Stimulated activated CD8-positive, alpha-beta memory T cell treated with anti-CD3 and anti-CD28 coated beads, Interleukin-12 subunit alpha, Interleukin-12 subunit beta, amount 100 ng/mL, for 1 hour (primary cell): ENCODE measurements around the gene TLK2.

Source experiments
- DNase-seq: peaks from one replicate; pipeline ENCODE4 v3.0.0-alpha.2; 2020; ENCODE audit warnings: low read depth

The TLK2 gene

GRCh38 chr17:62655656-62656055 lies 177.0 kb downstream of the TLK2 start:
- no peak for DNase-seq

- DNase-seq: no peak
Observed at GRCh38 chr17:62656446-62656845, 177.8 kb downstream of the TLK2 start.

GRCh38 chr17:62657145-62657665 lies 178.6 kb downstream of the TLK2 start:
- DNase-seq: no peak

DNA sequence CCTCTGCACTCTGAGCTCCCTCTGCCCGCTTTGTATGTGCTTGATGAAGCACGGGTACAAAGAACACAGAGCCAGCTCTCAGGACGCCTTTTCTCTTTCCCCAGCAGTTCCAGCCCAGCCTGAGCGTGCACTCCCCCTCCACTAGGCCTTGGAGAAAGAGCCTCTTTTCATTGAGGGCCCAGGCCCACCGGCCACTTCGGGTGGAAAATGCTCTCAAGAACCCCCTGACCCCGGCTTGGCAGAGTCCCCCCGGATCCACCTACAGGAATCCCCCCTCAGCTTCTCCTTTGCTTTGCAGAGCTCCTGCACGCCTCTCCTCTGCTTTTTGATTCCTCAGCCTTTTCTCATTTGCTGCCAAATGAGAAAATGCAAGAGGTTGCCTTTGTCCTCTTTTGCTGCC lies 179.1 kb downstream of the TLK2 start:
- no peak for DNase-seq

DNA sequence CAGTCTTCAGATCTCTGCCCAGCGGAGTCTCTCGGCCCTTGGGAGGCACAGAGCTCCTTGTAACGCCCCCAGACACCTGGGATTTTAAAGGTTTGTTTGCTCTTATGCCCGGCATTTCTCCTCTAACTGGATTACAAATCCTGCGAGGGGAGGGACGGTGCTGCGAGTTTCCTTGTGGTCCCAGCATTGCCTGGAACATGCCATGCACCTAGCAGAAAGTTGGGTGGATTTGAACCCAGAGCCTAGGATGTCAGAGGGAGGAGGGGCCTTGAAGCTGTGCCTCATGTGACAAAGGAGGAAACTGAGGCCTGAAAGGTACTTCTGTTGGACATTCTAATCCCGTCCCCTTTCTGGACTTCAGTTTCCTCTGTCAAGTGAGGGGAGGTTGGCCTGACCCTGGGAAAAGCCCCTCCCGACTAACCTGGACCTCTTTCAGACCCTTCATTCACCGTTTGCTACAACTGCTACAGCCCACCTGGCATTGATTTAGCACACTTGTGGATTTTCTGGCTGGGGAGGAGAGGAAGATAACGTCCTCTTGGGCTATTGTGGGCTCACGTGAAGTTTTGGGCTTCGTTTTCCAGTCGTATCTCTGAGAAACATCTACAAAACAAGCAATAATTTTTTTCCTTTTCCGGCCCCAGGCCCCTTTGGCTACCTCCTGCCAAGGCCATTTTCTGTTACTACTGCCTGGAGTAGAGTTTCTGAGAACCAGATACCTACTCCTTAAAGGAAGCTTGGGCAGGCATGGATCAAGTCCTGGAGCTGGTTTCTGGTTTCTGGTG lies 179.7 kb downstream of the TLK2 start:
- no peak for DNase-seq

GRCh38 chr17:62660629-62661118 lies 182.0 kb downstream of the TLK2 start:
- DNase-seq: no peak

DNA sequence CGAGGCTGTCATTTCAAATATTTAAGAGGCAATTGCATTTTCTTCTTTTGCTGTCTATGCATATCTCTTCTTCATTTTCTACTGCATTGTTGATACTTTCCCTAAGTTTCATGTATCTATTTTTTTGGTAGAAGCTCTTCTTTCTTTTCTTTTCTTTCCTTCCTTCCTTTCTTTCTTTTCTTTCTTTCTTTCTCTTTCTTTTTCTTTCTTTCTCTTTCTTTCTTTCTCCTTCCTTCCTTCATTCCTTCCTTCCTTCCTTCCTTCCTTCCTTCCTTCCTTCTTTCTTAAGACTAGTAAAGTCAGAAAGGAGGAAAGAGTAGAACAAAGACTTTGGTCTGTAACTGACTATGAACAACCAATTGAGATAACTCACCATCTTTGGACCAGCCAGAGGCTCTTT lies 182.7 kb downstream of the TLK2 start:
- no peak for DNase-seq

GRCh38 chr17:62662855-62663254 lies 184.2 kb downstream of the TLK2 start:
- no peak for DNase-seq
